A673 (cell line): Measurements from ENCODE around the gene ZSCAN5A. TPM values are rescaled to one million over a fixed set of nuclear protein-coding genes. Genes with fewer than 3 reads are reported as not detected.

ENCODE experiments used
- BruUV-seq: library from RNA; stranded (reverse); fragments of 400-500 nt; replicated peaks from 2 replicates; lab custom pipeline; 2021; lab: Mats Ljungman, UMichigan
- CTCF ChIA-PET: fragments of 300-600 bp; sonication (Branson Sonifier 250); formaldehyde crosslinking; loops from one replicate; lab custom pipeline; 2022; ENCODE audit warnings: antibody characterized with exemption; lab: Charles Lee
- POLR2A ChIA-PET: fragments of 300-600 bp; sonication (Branson Sonifier 250); formaldehyde crosslinking; loops from one replicate; lab custom pipeline; 2022; ENCODE audit warnings: antibody characterized with exemption; ENCODE audit not compliant: low non-redundant PET; lab: Charles Lee
- DNase-seq: peaks from one replicate; pipeline ENCODE4 v3.0.0-alpha.2; 2015; ENCODE audit warnings: low spot score
- H3K27ac ChIP-seq: fragments of 200-600 bp; sonication (generic); 2 replicates; pipeline ENCODE4 v1.5.1; 2016; ENCODE audit warnings: mixed run types, low read depth, mild to moderate bottlenecking, mixed read lengths, antibody characterized with exemption, low read length; ENCODE audit not compliant: poor library complexity, severe bottlenecking
- H3K27me3 ChIP-seq: fragments of 200-600 bp; sonication (generic); replicated peaks from 2 replicates; pipeline ENCODE4 v1.6.1; 2017; ENCODE audit warnings: mixed run types, low read depth, mild to moderate bottlenecking, mixed read lengths, antibody characterized with exemption, low read length; ENCODE audit not compliant: insufficient read depth, poor library complexity
- H3K36me3 ChIP-seq: fragments of 200-600 bp; sonication (generic); 2 replicates; pipeline ENCODE4 v1.6.1; 2016; ENCODE audit warnings: mixed run types, mild to moderate bottlenecking, mixed read lengths, antibody characterized with exemption, low read length; ENCODE audit not compliant: insufficient read depth, poor library complexity, severe bottlenecking
- H3K4me1 ChIP-seq: fragments of 200-600 bp; sonication (generic); 2 replicates; pipeline ENCODE4 v1.6.1; 2017; ENCODE audit warnings: mixed run types, mild to moderate bottlenecking, mixed read lengths, antibody characterized with exemption, low read length; ENCODE audit not compliant: insufficient read depth, poor library complexity, severe bottlenecking
- H3K4me3 ChIP-seq: fragments of 200-600 bp; sonication (generic); 2 replicates; pipeline ENCODE4 v1.5.1; 2016; ENCODE audit warnings: low read depth, mixed run types, mild to moderate bottlenecking, mixed read lengths, low read length; ENCODE audit not compliant: poor library complexity, severe bottlenecking
- H3K9me3 ChIP-seq: fragments of 200-600 bp; sonication (generic); 2 replicates; pipeline ENCODE4 v1.6.1; 2016; ENCODE audit warnings: mixed run types, low read depth, mild to moderate bottlenecking, mixed read lengths, antibody characterized with exemption, low read length; ENCODE audit not compliant: poor library complexity, severe bottlenecking
- CTCF ChIP-seq: fragments of 300-800, 200-600 bp; sonication (generic); conservative IDR thresholded peaks from 2 replicates; pipeline ENCODE4 v1.5.1; 2017; ENCODE audit warnings: low read depth, mild to moderate bottlenecking, antibody characterized with exemption, low read length, moderate library complexity, mixed read lengths
- EZH2 ChIP-seq: fragments of 200-600 bp; sonication (generic); IDR thresholded peaks from 2 replicates; pipeline ENCODE4 v1.6.1; 2017; ENCODE audit warnings: borderline replicate concordance, low read depth, mild to moderate bottlenecking, mixed read lengths, antibody characterized with exemption, low read length; ENCODE audit not compliant: poor library complexity, severe bottlenecking
- intact Hi-C: fragments of 100-400 bp; cut with micrococcal nuclease; formaldehyde crosslinking; loops from one replicate; pipeline ENCODE4 v1.10.0; 2022; ENCODE audit not compliant: unreplicated experiment
- total RNA-seq: library from RNA; stranded (reverse); gene quantifications from 2 replicates; pipeline ENCODE4 v1.2.3, GENCODE V29; 2021

The ZSCAN5A gene
- total RNA-seq, 1 experiment from 2014 or later: 18.8 TPM

DNA sequence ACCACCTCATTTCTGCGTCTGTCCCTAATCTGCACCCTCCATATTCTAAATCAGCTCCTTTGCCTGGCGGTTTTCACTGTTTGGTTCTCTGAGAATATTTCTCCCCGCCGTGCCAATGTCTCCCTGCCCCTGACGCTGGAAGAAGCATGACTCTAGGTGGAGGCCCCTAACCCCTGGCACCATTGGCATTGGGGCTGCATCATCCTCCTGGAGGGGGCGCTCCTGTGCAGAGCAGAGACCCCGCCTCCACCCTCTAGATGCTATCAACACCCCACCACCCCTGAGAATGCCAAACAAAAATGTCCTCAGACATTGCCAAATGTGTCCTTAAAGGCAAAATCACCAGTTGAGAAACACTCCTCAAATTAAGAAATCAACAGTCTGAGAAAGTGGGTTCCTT, 123.5 kb downstream of the ZSCAN5A start:
- ChIA-PET CTCF (no interaction called here), POLR2A (no interaction called here)
- Histone ChIP-seq H3K27ac (no peak overlapping the region), H3K27me3 (no peaks in the 10 kb centered on the region), H3K4me1 (no peaks in the 10 kb centered on the region), H3K9me3 (no peaks in the 10 kb centered on the region), H3K36me3 (no peaks in the 10 kb centered on the region), H3K4me3 (no peak overlapping the region)
- intact Hi-C loops: no loop called here
- no TSS peak for BruUV-seq
- TF ChIP-seq EZH2 (no peak), CTCF (peak; percentile 36)
- no peak for DNase-seq

DNA sequence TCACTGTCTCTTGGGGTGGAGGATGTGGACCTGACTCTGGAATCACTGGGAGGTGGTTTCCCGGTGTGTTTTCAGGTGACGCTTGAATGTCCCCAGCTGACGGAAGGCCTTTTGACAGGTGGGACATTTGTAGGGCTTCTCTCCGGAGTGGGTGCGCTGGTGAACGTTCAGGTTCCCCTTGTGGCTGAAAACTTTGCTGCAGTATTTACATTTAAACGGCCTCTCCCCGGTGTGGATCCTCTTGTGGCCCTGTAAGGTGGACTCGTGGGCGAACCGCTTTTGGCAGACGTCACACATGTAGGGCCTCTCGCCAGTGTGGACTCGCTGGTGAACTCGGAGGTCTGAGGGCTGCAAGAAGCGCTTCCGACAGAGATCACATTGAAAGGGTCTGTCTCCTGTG, 124.9 kb downstream of the ZSCAN5A start:
- no peak overlapping the region for H3K4me3 ChIP-seq
- H3K27me3 ChIP-seq: no peaks in the 10 kb centered on the region
- no peak overlapping the region for H3K27ac ChIP-seq
- no peaks in the 10 kb centered on the region for H3K9me3 ChIP-seq
- BruUV-seq: no TSS peak
- ChIA-PET CTCF (no interaction called here), POLR2A (no interaction called here)
- no peaks in the 10 kb centered on the region for H3K36me3 ChIP-seq
- no peak for TF ChIP-seq EZH2
- no peak for TF ChIP-seq CTCF
- intact Hi-C loops: no loop called here
- DNase-seq: no peak
- H3K4me1 ChIP-seq: no peaks in the 10 kb centered on the region

- peaks cover 14% of the 10 kb centered on the region for H3K27me3 ChIP-seq
- H3K27ac ChIP-seq: no peak overlapping the region
- ChIA-PET POLR2A (interaction anchor here (0.6 kb wide), 1 partner anchor 39 kb away, joined by 5 read pairs; no protein-coding TSS in a partner anchor), CTCF (interaction anchor here (1.1 kb wide), 1 partner anchor 156 kb away, joined by 3 read pairs; no protein-coding TSS in a partner anchor)
- BruUV-seq: no TSS peak
- H3K9me3 ChIP-seq: no peaks in the 10 kb centered on the region
- H3K4me1 ChIP-seq: no peaks in the 10 kb centered on the region
- intact Hi-C loops: no loop called here
- DNase-seq: no peak
- TF ChIP-seq CTCF (no peak), EZH2 (no peak)
- no peak overlapping the region for H3K4me3 ChIP-seq
- H3K36me3 ChIP-seq: no peaks in the 10 kb centered on the region
These were observed 136.9 kb downstream of the ZSCAN5A start for GRCh38 chr19:56177564-56178243.
